ENCODE measurements around the gene NEK5.

- TF ChIP-seq CTCF (IDR thresholded peaks at IDR 0.05): no peak
- TF ChIP-seq ZFX (IDR thresholded peaks at IDR 0.05; ENCODE audit: borderline replicate concordance): no peak
Measured at GRCh38 chr13:52006523-52007245, 122.2 kb downstream of the NEK5 start.

Measured in 22Rv1 (cell line).